Epithelial cell of proximal tubule (primary cell): ENCODE results near the gene ZNF532. TPM values are rescaled to one million over a fixed set of nuclear protein-coding genes. Genes with fewer than 3 reads are reported as not detected.

Source experiments
- DNase-seq: peaks from one replicate; pipeline ENCODE4 v3.0.0-alpha.2; 2011; ENCODE audit warnings: low read depth
- H3K4me3 ChIP-seq: 2 replicates; pipeline ENCODE4 v1.5.1; 2011; ENCODE audit warnings: low read depth, mild to moderate bottlenecking, low read length
- CTCF ChIP-seq: conservative IDR thresholded peaks from 2 replicates; pipeline ENCODE4 v1.5.1; 2012; ENCODE audit warnings: low read depth, mild to moderate bottlenecking, low read length
- total RNA-seq: library from RNA; depleted of rRNA; stranded (reverse); fragments of >200 nt; gene quantifications from 2 replicates; pipeline ENCODE4 v1.2.3, GENCODE V29; 2015

Gene ZNF532
- total RNA-seq, 1 donor from 2014 or later = 70.2 TPM

GRCh38 chr18:59033974-59034373, 169.3 kb downstream of the ZNF532 start:
- DNase-seq = no peak
- TF ChIP-seq CTCF = no peak
- no peak overlapping the region for H3K4me3 ChIP-seq

GRCh38 chr18:59035591-59035990, 170.9 kb downstream of the ZNF532 start:
- DNase-seq = no peak
- no peak overlapping the region for H3K4me3 ChIP-seq
- TF ChIP-seq CTCF = no peak

Other genes with a start within 250 kb of the ZNF532 start
- 5.1 and 5.9 TPM in 2 replicates for gene ALPK2, start 235.8 kb upstream of the ZNF532 start, total RNA-seq
- 46.4 and 47.7 TPM in 2 replicates for gene MALT1, start 193.4 kb upstream of the ZNF532 start, total RNA-seq